Spinal cord (tissue), 10 donors: ENCODE data around the gene RXRA. TPM values are rescaled to one million over a fixed set of nuclear protein-coding genes. Genes with fewer than 3 reads are reported as not detected.

Experiments used
- DNase-seq, 6 donors: peaks; one replicate each; pipeline versions ENCODE4 v3.0.0 to v3.0.0-alpha.2; 2013 to 2015; ENCODE audit warnings: low spot score in 6 of 6, low read depth in 4 of 6
- H3K27ac ChIP-seq: one replicate; pipeline ENCODE4 v1.5.1; 2013; ENCODE audit warnings: low read depth, low read length, control low read depth
- H3K27me3 ChIP-seq: one replicate; pipeline ENCODE4 v1.6.1; 2013; ENCODE audit warnings: low read length; ENCODE audit not compliant: control insufficient read depth, insufficient read depth
- H3K36me3 ChIP-seq: one replicate; pipeline ENCODE4 v1.6.1; 2013; ENCODE audit warnings: low read length; ENCODE audit not compliant: control insufficient read depth, insufficient read depth
- H3K4me1 ChIP-seq: one replicate; pipeline ENCODE4 v1.6.1; 2013; ENCODE audit warnings: low read length; ENCODE audit not compliant: control insufficient read depth, insufficient read depth
- H3K4me3 ChIP-seq: one replicate; pipeline ENCODE4 v1.5.1; 2013; ENCODE audit warnings: low read depth, low read length, control low read depth
- H3K9me3 ChIP-seq: one replicate; pipeline ENCODE4 v1.6.1; 2013; ENCODE audit warnings: low read length; ENCODE audit not compliant: control insufficient read depth, insufficient read depth
- WGBS: methylation state at CpG from one replicate; pipeline ENCODE4 v1.1.5; 2013; ENCODE audit warnings: missing lambda C conversion rate; ENCODE audit not compliant: insufficient coverage; 5-methylcytosine and 5-hydroxymethylcytosine counted together
- polyA plus RNA-seq, 2 donors: library from polyadenylated mRNA; unstranded; fragments of 120-200 nt; gene quantifications; one replicate each; pipeline ENCODE4 v1.2.1, GENCODE V29; 2013; ENCODE audit not compliant: insufficient read length in 2 of 2
- total RNA-seq, 2 donors: library from RNA; depleted of rRNA in 1 of 2; stranded (reverse); fragments of 120-200 nt in 1 of 2; fragments of >200 nt in 1 of 2; gene quantifications; one replicate each; pipeline versions ENCODE4 v1.2.3 to v1.2.4, GENCODE V29; 2013 to 2014
- donor health status: healthy.

Gene RXRA
- total and polyA plus RNA-seq, 4 donors: 9.4 to 32.3 (median 26.1) TPM

DNA sequence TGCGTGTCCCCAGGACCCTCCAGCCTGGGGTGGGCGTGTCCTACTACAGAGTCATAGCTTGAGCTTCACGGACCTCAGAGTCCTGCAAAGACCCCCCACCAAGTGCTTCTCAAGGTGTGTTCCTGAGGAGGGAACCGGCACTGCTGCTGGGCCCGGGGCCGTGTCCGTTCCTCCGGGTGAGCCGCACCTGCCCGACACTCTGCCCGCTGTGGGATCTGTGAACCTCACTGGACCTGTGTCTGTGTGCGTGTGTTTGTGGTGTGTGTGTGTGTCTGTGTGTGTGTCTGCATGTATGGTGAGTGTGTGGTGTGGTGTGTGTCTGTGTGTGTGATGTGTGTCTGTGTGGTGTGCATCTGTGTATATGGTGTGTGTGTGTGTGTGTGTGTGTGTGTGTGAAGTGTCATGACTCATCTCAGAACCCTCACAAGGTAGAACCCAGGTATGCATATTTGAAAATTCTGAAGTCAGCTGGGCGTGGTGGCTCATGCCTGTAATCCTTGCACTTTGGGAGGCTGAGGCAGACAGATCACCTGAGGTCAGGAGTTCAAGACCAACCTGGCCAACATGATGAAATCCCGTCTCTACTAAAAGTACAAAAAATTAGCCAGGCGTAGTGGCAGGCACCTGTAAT is 40.9 kb upstream of the RXRA start:
- WGBS: 91% methylated on average over 12 of the region's 15 CpGs
- no peaks in the 10 kb centered on the region for H3K27me3 ChIP-seq
- H3K27ac ChIP-seq: no peak overlapping the region
- peaks cover 2% of the 10 kb centered on the region for H3K36me3 ChIP-seq
- no peak for DNase-seq
- H3K4me1 ChIP-seq: peaks cover 38% of the 10 kb centered on the region
- no peaks in the 10 kb centered on the region for H3K9me3 ChIP-seq
- no peak overlapping the region for H3K4me3 ChIP-seq

DNA sequence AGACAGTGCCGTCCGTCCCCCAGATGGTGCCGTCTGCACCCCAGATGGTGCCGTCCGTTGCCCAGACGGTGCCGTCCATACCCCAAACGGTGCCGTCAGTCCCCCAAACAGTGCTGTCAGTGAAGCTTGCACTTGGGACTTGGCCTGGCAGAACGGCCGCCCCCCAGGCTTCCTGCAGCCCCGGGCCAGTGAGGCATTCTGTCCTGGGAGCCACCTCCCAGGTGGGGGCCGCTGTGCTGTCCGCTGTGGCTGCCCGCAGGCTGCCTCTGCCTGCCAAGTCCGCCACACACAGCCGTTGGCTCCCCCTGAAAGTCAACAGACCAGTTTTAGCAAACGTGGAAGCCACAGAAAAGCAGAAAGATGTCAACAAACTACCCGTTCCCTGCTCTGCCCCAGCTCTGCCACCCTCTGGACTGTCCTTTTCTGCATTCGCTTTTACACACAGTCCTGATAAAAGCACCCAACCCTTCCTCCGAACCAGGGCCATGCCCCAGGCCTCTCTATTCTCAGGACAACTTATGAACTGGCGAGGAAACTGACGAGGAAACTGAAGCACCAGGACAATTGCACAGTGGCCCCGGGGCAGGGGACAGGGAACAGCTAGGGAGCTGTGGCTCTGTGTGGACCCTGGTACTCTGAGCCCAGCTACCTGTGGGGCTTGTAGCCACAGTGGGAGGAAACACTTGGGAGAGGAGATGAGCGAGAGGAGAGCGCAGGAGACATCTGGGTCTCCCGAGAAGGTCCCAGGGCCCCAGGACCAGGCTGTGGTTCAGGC is 39.6 kb upstream of the RXRA start:
- Histone ChIP-seq H3K27me3 (no peaks in the 10 kb centered on the region), H3K4me1 (peaks cover 38% of the 10 kb centered on the region), H3K36me3 (no peaks in the 10 kb centered on the region), H3K9me3 (no peaks in the 10 kb centered on the region), H3K4me3 (no peak overlapping the region), H3K27ac (no peak overlapping the region)
- 61% methylated on average over 27 of the region's 27 CpGs for WGBS
- DNase-seq: peak in 2 of 6 donors; percentile 22 to 63

DNA sequence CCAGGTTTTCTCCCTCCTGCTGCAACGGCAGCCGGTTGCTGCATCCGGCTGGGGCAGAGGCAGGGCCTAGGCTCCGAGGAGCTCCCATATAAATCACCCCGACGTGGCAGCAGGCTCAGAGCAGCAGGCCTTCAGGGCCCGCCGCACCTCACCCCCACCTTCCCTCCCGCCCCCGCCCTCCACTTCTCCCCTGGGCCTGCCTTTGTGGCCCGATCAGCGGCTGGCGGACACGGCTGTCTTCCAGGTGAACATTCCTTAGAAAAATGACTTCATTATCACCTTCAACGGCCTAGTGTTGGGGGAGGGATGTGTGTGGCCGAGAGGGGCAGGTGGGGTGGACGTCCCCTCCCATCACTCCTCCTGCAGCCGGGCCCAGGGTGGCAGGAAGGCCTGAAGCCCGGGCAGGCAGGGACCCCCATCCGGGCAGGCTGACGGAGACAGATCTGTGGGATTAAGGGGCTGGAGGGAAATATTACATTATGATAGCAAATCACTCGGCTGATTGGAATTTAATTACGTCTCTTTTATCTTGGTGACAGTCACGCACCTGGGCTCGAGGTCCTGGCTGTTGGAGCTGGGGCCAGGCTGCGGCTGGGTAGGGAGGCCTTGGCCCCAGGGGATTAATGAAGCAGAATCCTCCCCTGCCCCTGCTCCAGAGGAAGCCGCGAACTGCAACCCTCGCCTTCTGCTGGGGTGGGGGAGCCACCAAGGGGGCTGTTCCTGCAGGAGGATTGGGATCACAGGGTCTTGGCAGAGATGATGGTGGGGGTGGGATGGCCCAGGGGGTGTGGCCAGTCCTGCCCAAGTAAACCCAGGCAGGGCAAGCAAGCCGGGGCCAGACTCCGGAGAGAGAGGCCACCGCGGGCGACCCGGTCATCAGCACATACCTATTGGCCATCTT is 38.4 kb upstream of the RXRA start:
- peak in 1 of 6 donors; percentile 71 for DNase-seq

DNA sequence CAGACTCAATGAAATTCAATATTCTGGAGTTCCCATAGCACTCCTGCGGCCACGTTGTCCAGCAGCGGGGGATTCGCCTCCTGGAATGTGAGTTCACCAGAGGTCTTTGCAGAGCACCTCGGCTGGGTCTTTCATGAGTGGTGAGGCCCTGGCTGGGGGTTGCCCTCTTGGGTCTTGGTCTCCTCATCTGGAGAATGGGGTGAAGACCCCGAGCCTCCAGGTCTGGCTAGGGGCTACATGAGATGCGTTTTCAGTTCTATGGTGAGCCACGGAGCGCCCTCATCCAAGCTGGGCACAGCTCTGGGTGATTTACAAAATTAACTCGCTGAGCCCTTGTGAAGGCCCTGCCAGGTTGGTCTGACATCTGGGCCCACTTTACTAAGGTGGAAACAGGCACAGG is 37.5 kb upstream of the RXRA start:
- H3K4me1 ChIP-seq: peaks cover 33% of the 10 kb centered on the region
- no peaks in the 10 kb centered on the region for H3K27me3 ChIP-seq
- no peak overlapping the region for H3K4me3 ChIP-seq
- H3K36me3 ChIP-seq: no peaks in the 10 kb centered on the region
- H3K9me3 ChIP-seq: no peaks in the 10 kb centered on the region
- no peak overlapping the region for H3K27ac ChIP-seq
- WGBS: 92% methylated on average over 10 of the region's 10 CpGs
- no peak for DNase-seq

More for the DNA sequence above, 38.4 kb upstream of the RXRA start:
- Histone ChIP-seq H3K27ac (no peak overlapping the region), H3K36me3 (no peaks in the 10 kb centered on the region), H3K9me3 (no peaks in the 10 kb centered on the region), H3K4me1 (peaks cover 33% of the 10 kb centered on the region), H3K4me3 (no peak overlapping the region), H3K27me3 (no peaks in the 10 kb centered on the region)
- 83% methylated on average over 10 of the region's 35 CpGs for WGBS

DNA sequence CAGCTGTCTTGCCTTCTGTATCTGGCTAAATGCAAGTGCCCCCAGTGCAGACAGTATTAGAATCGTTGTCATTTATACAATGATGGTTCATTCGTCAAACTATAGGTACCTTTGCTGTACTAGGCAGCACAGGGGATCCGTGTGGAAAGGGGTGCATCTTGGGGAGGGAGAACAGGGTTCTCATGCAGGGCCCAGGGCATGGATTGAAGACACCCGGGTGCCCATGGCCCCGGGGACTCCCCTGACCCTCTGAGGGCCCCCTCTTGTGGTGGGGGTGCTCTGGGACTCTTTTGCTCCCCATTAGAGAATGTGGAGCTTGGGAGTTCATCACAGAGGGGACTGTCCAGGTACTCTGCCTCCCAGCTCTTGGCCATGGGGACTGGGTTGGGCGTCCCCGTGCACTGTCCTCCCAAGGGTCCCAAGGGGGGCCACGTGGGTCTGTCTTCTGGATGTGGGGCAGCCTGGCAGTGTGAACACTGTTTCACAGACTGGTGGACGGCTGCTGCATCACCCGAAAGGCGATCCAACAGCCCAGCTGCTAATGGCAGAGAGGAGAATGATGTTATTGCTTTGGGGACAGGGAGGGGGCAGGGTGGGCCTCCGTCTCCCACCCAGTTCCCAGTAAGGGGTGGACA is 36.9 kb upstream of the RXRA start:
- 77% methylated on average over 12 of the region's 12 CpGs for WGBS
- Histone ChIP-seq H3K27ac (no peak overlapping the region), H3K9me3 (no peaks in the 10 kb centered on the region), H3K27me3 (no peaks in the 10 kb centered on the region), H3K4me1 (peaks cover 33% of the 10 kb centered on the region), H3K36me3 (no peaks in the 10 kb centered on the region), H3K4me3 (no peak overlapping the region)
- DNase-seq: no peak

DNA sequence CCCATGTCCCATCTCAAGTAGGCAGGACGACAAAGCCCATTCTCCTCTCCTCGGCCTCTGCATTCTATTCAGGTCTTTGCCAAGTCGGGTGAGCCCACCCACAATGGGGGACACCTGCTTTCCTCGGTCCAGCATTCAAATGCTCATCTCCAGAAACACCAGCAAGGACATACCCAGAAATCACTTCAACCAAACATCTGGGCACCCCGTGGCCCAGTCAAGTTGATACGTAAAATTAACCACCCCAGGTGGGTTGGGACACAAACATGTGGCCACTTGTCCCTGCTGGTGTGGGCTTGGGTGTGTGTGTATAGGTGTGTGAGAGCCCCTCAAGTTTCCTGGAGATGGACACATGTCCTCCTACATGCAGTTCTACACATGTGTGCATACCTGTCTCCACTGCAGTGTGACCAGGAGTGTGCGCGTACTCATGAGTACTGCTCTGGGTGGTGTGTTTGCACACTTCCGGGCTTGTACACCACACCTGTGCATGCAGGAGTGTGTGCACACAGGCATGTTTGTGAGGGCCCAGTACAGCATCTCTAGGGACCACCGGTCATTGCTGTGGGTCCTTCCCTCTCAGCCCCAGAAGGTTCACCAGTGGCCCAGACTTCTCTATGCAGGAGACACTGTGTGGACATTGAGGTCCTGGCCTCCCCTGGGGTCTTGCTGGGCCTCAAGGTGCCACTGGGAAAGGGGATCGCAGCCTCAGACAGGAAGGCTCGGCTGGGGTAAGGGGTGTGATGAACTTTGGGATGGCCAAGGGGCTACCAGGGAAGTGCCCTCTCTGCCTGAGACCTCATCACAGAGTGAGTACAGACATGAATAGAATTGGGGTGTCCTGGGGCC is 35.4 kb upstream of the RXRA start:
- 96% methylated on average over 10 of the region's 12 CpGs for whole genome bisulfite sequencing
- H3K4me1 ChIP-seq: peaks cover 32% of the 10 kb centered on the region
- no peak for DNase-seq
- no peak overlapping the region for H3K4me3 ChIP-seq
- H3K27ac ChIP-seq: no peak overlapping the region
- no peaks in the 10 kb centered on the region for H3K36me3 ChIP-seq
- H3K27me3 ChIP-seq: no peaks in the 10 kb centered on the region
- H3K9me3 ChIP-seq: no peaks in the 10 kb centered on the region

DNA sequence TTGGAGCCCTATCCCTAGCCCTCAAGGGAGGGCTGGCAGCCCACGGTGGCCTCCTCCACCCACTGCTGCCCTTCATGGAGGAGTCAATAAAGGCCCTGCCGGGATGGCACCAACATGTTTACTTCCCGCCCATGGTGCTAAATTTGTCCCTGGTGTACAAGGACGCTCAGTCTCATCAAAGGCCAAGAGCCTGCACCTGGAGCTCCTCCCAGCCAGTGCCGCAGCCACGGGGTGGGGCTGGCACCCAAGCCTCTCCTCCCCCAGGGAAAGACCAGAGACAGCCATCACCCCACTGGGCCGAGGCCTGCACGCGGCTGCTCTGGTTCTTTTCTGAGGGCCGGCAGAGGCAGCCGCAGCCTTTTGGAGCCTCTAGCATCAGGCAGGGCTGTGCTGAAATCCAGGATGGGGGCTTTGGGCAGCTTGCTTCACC is 34.8 kb upstream of the RXRA start:
- H3K9me3 ChIP-seq: no peaks in the 10 kb centered on the region
- no peaks in the 10 kb centered on the region for H3K36me3 ChIP-seq
- H3K27ac ChIP-seq: no peak overlapping the region
- WGBS: 90% methylated on average over 11 of the region's 11 CpGs
- DNase-seq: no peak
- H3K4me3 ChIP-seq: no peak overlapping the region
- no peaks in the 10 kb centered on the region for H3K27me3 ChIP-seq
- peaks cover 31% of the 10 kb centered on the region for H3K4me1 ChIP-seq

DNA sequence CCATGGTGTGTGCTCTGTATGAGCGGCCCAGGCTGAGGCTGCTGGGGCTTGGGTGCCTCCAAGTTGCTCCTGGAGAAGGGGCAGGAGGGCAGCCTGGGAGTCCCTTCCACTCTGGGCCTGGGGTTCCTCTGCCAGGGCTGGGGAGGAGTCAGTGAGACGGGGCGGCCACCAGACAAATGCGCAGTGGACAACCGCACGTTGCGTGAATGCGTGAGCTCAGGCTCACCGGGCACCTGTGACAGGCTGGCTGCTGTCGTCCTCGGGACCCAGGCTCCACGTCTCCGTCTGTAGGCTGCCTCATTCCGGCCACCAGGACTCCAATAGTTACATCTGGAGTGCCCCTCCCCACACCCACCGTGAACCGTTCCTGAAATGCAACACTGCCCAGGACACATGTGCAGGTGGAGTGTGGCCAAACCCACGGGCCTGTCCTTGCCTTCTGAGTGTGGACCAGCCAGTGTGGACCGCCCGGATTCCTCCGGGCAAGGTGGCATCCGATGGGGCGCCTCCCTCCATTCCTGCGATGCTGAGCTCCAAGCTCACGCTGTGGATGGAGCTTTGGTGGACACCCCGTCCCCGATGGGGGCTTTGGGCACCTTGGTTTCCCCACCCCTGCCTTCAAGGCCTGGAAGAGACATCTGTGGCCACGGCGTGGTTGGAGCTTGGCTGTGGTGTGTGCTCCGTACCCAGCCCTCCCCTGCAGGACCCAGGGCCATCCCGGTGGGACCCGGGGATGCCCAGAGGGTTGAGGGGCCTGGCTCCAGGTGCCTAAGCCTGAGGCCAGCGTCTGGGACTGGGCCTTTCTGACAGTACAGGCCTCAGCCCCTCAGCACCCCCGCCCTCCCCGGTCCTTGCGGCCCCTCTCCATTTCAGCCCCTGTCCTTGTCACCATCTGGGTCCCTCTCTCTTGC is 34.0 kb upstream of the RXRA start:
- Histone ChIP-seq H3K27ac (no peak overlapping the region), H3K36me3 (no peaks in the 10 kb centered on the region), H3K9me3 (no peaks in the 10 kb centered on the region), H3K4me1 (peaks cover 33% of the 10 kb centered on the region), H3K27me3 (no peaks in the 10 kb centered on the region), H3K4me3 (no peak overlapping the region)
- DNase-seq: no peak
- 92% methylated on average over 35 of the region's 35 CpGs for WGBS
